ENCODE results near the gene DUOXA1.

GRCh38 chr15:45134046-45134445, 4.4 kb upstream of the DUOXA1 start:
- TF ChIP-seq CTCF (optimal IDR thresholded peaks at IDR 0.05 in 1 of 3, IDR thresholded peaks at IDR 0.05 in 1 of 3, conservative IDR thresholded peaks at IDR 0.05 in 1 of 3; ENCODE audit: extremely low read depth in 1 of 3, insufficient read depth in 2 of 3, low read length in 3 of 3) (no peak), EZH2 (IDR thresholded peaks at IDR 0.05; ENCODE audit: low read length) (no peak)

Measured in keratinocyte (primary cell).